HepG2 (cell line): ENCODE measurements around the gene SLC16A13. TPM values are rescaled to one million over a fixed set of nuclear protein-coding genes. Genes with fewer than 3 reads are reported as not detected.
A peak's percentile ranks its signal among the peaks of the same experiment; 100 is the strongest.

Experiments
- ATF3 ChIP-seq: sonication (generic); formaldehyde crosslinking; IDR thresholded peaks from 2 replicates; pipeline ENCODE4 v1.4.0; 2020; ENCODE audit warnings: missing genetic modification reagents
- DMAP1 ChIP-seq: IDR thresholded peaks from 2 replicates; pipeline ENCODE4 v1.6.1; 2016
- HNRNPL ChIP-seq: fragments of 200-400 bp; formaldehyde crosslinking; IDR thresholded peaks from 2 replicates; pipeline ENCODE4 v1.6.1; 2017; ENCODE audit warnings: mild to moderate bottlenecking, low read depth, low read length
- JUN ChIP-seq: sonication (generic); formaldehyde crosslinking; IDR thresholded peaks from 2 replicates; pipeline ENCODE4 v1.4.0; 2020; ENCODE audit warnings: mild to moderate bottlenecking, missing genetic modification reagents
- MLLT10 ChIP-seq: sonication (generic); formaldehyde crosslinking; IDR thresholded peaks from 2 replicates; pipeline ENCODE4 v1.4.0; 2020; ENCODE audit warnings: missing genetic modification reagents
- NFATC3 ChIP-seq: sonication (generic); formaldehyde crosslinking; IDR thresholded peaks from 2 replicates; pipeline ENCODE4 v1.5.1; 2020; ENCODE audit warnings: mild to moderate bottlenecking, missing genetic modification reagents
- PAX8 ChIP-seq: sonication (generic); formaldehyde crosslinking; IDR thresholded peaks from 2 replicates; pipeline ENCODE4 v1.8.0; 2022; ENCODE audit warnings: mild to moderate bottlenecking, missing genetic modification reagents, borderline replicate concordance
- PHF21A ChIP-seq: sonication (generic); formaldehyde crosslinking; IDR thresholded peaks from 2 replicates; pipeline ENCODE4 v1.5.0; 2020; ENCODE audit warnings: mild to moderate bottlenecking, missing genetic modification reagents
- PHF5A ChIP-seq: IDR thresholded peaks from one replicate; pipeline ENCODE4 v1.6.1; 2018; ENCODE audit warnings: low read depth, missing genetic modification reagents; ENCODE audit not compliant: unreplicated experiment
- RARG ChIP-seq: sonication (generic); formaldehyde crosslinking; IDR thresholded peaks from 2 replicates; pipeline ENCODE4 v1.4.0; 2020; ENCODE audit warnings: low read depth, mild to moderate bottlenecking, missing genetic modification reagents
- SIX4 ChIP-seq: sonication (generic); formaldehyde crosslinking; IDR thresholded peaks from 2 replicates; pipeline ENCODE4 v1.4.0; 2020; ENCODE audit warnings: missing genetic modification reagents
- SRF ChIP-seq: IDR thresholded peaks from 2 replicates; pipeline ENCODE4 v1.6.1; 2011; ENCODE audit warnings: mild to moderate bottlenecking, low read depth, low read length, moderate library complexity
- SRY ChIP-seq: sonication (generic); formaldehyde crosslinking; IDR thresholded peaks from 2 replicates; pipeline ENCODE4 v1.8.0; 2022; ENCODE audit warnings: mild to moderate bottlenecking, missing genetic modification reagents
- YY1 ChIP-seq: IDR thresholded peaks from 2 replicates; pipeline ENCODE4 v1.6.1; 2011; ENCODE audit warnings: low read length, low read depth, moderate library complexity, mild to moderate bottlenecking; ENCODE audit not compliant: insufficient read depth, insufficient replicate concordance
- ZBED4 ChIP-seq: sonication (generic); formaldehyde crosslinking; IDR thresholded peaks from 2 replicates; pipeline ENCODE4 v1.4.0; 2020; ENCODE audit warnings: missing genetic modification reagents, borderline replicate concordance
- ZBTB7B ChIP-seq: sonication (generic); formaldehyde crosslinking; IDR thresholded peaks from 2 replicates; pipeline ENCODE4 v1.4.0; 2020; ENCODE audit warnings: missing genetic modification reagents
- ZFP41 ChIP-seq: sonication (generic); formaldehyde crosslinking; IDR thresholded peaks from 2 replicates; pipeline ENCODE4 v1.4.0; 2020; ENCODE audit warnings: mild to moderate bottlenecking, missing genetic modification reagents, borderline replicate concordance
- ZMYM3 ChIP-seq: sonication (generic); formaldehyde crosslinking; IDR thresholded peaks from 2 replicates; pipeline ENCODE4 v1.5.1; 2020; ENCODE audit warnings: mild to moderate bottlenecking, missing genetic modification reagents
- ZNF101 ChIP-seq: sonication (generic); formaldehyde crosslinking; IDR thresholded peaks from 2 replicates; pipeline ENCODE4 v1.4.0; 2020; ENCODE audit warnings: mild to moderate bottlenecking, low read depth, missing genetic modification reagents, borderline replicate concordance
- ZNF12 ChIP-seq: sonication (generic); formaldehyde crosslinking; IDR thresholded peaks from 2 replicates; pipeline ENCODE4 v1.5.0; 2020; ENCODE audit warnings: missing genetic modification reagents
- ZNF207 ChIP-seq: fragments of 450-650 bp; IDR thresholded peaks from 2 replicates; pipeline ENCODE4 v1.6.1; 2016; ENCODE audit warnings: antibody characterized with exemption, borderline replicate concordance
- ZNF83 ChIP-seq: sonication (generic); formaldehyde crosslinking; IDR thresholded peaks from 2 replicates; pipeline ENCODE4 v1.4.0; 2020; ENCODE audit warnings: missing genetic modification reagents, mild to moderate bottlenecking, borderline replicate concordance
- polyA plus RNA-seq, 8 experiments: library from polyadenylated mRNA; depleted of rRNA in 3 of 8; stranded (reverse) in 7 of 8; unstranded in 1 of 8; fragments of >200 nt; fragmentation: Illumina TruSeq in 4 of 8; extraction: Trizol in 4 of 8; gene quantifications; 2 replicates each; pipeline versions ENCODE4 v1.2.1 to v1.2.3, GENCODE V29; 2011 to 2016; ENCODE audit warnings: low read depth in 4 of 8, missing spikeins in 1 of 8, mixed read lengths in 1 of 8; ENCODE audit not compliant: insufficient read depth in 1 of 8
- total RNA-seq, 5 experiments: library from RNA; depleted of rRNA; stranded (reverse); fragments of >200 nt; fragmentation: Illumina TruSeq; extraction: Trizol; gene quantifications; 2 replicates each; pipeline ENCODE4 v1.2.3, GENCODE V29; 2016; ENCODE audit warnings: low read depth in 1 of 5
- TF ChIP-seq, protein P1 (sequence below): sonication (generic); formaldehyde crosslinking; IDR thresholded peaks from 2 replicates; pipeline ENCODE4 v1.5.1; 2020; ENCODE audit warnings: missing genetic modification reagents, mild to moderate bottlenecking, borderline replicate concordance

Gene SLC16A13
- total and polyA plus RNA-seq, 2 of the 13 experiments (the other 11 are each of a cell fraction or from before 2014, with no cell fraction given), result 2.2 to 3.0 TPM

GRCh38 chr17:7014261-7014994 lies 21.4 kb upstream of the SLC16A13 start (continued):
- TF ChIP-seq PHF21A (CRISPR knock-in tag), result 0 out of 2 replicates have a peak, but pooled peaks have one; percentile 41
- TF ChIP-seq ZBED4 (CRISPR knock-in tag), result no peak
- TF ChIP-seq ZNF83, result peak; percentile 79; the same call in 1 of the 2 replicates
- TF ChIP-seq DMAP1, result no peak; the same call in 1 of the 2 replicates
- peak; percentile 67 for TF ChIP-seq PHF5A (CRISPR knock-in tag)
- TF ChIP-seq ZMYM3 (CRISPR knock-in tag), result no peak; the same call in 1 of the 2 replicates
- TF ChIP-seq YY1, result peak; percentile 70
- TF ChIP-seq ATF3 (CRISPR knock-in tag), result peak; percentile 90
- peak; percentile 83; the same call in 1 of the 2 replicates for TF ChIP-seq JUN (CRISPR knock-in tag)
- peak; percentile 69; the same call in 1 of the 2 replicates for TF ChIP-seq ZBTB7B (CRISPR knock-in tag)
- TF ChIP-seq MLLT10 (CRISPR knock-in tag), result no peak
- TF ChIP-seq SIX4, result 0 out of 2 replicates have a peak, but pooled peaks have one; percentile 26
- no peak for TF ChIP-seq NFATC3 (CRISPR knock-in tag)
- TF ChIP-seq, protein P1, sequence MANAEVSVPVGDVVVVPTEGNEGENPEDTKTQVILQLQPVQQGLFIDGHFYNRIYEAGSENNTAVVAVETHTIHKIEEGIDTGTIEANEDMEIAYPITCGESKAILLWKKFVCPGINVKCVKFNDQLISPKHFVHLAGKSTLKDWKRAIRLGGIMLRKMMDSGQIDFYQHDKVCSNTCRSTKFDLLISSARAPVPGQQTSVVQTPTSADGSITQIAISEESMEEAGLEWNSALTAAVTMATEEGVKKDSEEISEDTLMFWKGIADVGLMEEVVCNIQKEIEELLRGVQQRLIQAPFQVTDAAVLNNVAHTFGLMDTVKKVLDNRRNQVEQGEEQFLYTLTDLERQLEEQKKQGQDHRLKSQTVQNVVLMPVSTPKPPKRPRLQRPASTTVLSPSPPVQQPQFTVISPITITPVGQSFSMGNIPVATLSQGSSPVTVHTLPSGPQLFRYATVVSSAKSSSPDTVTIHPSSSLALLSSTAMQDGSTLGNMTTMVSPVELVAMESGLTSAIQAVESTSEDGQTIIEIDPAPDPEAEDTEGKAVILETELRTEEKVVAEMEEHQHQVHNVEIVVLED (CRISPR knock-in tag), result peak; percentile 90
- TF ChIP-seq SRY (CRISPR knock-in tag), result peak; percentile 90
- TF ChIP-seq RARG, result no peak
- no peak for TF ChIP-seq SRF
- TF ChIP-seq ZFP41, result peak; percentile 80; the same call in 1 of the 2 replicates
- TF ChIP-seq ZNF101 (CRISPR knock-in tag), result no peak
- TF ChIP-seq ZNF12, result no peak
- TF ChIP-seq HNRNPL, result no peak
- no peak for TF ChIP-seq PAX8
- no peak for TF ChIP-seq ZNF207
